GM21515 (cell line): ENCODE data around the gene ZNF749.
"Not testable (repeated sequence)": the region's sequence is repeated elsewhere in the genome, so short reads cannot be mapped to it uniquely, and the experiment has no call there.

Experiments used
- ATAC-seq: cut with Tn5 transposase; IDR thresholded peaks from one replicate; pipeline ENCODE4 v1.9.1; 2021; ENCODE audit not compliant: unreplicated experiment

Gene ZNF749

DNA sequence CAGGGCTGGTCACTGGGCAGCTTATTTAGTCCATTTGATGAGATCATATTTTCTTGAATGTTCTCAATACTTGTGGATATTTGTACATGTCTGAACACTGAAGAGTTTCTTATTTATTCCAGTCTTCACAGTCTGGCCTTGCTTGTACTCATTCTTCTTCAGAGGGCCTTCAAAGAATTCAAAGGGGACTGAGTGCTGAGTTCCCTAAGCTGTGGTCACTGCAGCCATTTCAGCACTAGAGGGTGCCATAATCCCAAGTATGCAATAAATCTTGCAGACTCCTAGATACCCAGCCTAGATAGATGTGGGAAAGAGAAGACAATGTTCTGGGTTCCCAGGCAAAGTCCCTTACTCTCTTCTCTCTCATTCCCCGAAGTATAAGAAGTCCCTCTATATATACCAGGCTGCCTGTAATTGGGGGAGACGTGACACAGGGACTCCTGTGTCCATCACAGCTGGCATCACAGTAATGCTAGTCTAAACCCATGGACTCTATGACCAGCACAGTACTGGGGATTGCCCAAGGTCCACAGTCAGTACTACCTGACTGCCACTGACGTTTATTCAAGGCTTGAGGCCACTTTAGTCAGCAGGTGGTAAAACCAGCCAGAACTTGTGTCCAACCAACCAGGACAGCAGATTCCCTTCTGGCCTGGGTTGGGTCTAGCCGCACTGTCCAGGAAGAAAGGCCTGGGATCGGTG, 30.7 kb downstream of the ZNF749 start:
- no peak for ATAC-seq

DNA sequence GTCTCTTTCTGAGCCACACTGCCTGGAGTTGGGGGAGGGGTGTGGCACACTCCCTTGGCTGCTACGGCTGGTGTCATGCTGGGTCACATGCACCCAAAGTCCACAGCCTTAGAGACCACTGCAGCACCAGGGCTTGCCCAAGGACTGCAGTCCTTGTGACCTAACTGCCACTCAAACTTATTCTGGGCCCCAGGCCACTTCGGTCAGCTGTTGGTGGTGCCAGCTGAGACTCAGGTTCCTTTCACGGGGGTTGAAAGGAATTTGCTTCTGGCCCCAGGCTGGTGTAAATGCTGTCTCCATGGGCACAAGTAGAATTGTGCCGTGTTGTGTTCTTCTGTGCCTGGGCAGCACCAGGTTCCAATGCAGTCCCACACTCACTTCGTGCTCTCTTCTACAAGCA, 31.4 kb downstream of the ZNF749 start:
- no peak for ATAC-seq

DNA sequence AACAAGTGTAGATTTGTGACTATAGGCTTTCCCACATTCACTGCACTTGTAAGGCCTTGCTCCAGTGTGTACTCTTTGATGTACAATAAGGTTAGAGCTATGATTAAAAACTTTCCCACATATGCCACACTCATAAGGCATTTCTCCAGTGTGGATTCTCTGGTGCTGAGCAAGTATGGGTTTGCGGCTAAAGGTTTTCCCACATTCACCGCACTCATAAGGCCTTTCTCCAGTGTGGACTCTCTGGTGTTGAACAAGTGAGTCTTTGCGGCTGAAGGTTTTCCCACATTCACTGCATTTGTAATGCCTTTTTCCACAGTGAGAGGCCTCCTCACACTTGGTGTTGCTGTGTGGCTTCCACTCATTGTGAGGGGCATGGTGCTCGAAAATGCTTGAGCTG, 38.5 kb downstream of the ZNF749 start:
- no peak for ATAC-seq

DNA sequence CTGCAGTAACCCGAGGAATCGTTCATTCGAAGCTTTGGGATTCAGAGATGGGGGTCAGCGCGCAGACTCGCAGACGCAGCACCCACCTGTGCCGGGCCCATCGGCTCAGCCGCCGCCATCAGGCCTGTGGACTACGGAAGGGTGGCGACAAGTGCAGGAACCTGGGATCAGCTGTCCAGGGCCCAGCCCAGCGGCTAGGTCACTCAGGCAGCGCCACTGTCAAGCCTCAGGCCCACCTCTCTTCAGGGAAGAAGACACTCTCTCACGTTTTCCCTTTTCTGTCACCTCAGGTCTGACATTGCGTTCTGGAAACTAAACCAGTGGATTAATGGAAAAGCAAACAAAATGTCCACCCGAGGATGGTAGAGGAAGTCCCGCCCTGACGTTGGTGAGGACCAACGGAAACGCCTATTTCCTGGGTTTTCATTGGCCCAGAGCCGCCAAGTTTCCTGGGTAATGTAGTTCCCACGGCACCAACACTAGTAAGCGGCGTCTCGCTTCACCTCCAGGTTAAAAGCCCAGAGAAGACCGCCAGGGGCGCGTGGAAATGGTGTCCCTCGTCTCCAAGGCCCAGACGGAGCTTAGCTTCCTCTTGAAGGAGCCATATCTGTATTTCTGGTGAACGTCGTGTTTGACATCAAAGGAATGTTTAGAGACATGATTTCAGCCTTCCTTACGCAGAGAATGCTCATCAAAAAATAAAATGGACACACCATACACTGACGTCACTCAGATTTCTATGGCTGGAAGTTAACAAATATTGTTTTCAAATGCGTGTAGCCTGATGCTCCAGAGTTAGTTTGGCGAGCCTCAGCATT, 42.3 kb downstream of the ZNF749 start, which contains the start of gene ZNF772:
ZNF772 (minus strand) TSS at position 376 of the 818 bp plus-strand sequence; CDS start at position 119, 257 bp downstream.
- ATAC-seq: peak; percentile 82

DNA sequence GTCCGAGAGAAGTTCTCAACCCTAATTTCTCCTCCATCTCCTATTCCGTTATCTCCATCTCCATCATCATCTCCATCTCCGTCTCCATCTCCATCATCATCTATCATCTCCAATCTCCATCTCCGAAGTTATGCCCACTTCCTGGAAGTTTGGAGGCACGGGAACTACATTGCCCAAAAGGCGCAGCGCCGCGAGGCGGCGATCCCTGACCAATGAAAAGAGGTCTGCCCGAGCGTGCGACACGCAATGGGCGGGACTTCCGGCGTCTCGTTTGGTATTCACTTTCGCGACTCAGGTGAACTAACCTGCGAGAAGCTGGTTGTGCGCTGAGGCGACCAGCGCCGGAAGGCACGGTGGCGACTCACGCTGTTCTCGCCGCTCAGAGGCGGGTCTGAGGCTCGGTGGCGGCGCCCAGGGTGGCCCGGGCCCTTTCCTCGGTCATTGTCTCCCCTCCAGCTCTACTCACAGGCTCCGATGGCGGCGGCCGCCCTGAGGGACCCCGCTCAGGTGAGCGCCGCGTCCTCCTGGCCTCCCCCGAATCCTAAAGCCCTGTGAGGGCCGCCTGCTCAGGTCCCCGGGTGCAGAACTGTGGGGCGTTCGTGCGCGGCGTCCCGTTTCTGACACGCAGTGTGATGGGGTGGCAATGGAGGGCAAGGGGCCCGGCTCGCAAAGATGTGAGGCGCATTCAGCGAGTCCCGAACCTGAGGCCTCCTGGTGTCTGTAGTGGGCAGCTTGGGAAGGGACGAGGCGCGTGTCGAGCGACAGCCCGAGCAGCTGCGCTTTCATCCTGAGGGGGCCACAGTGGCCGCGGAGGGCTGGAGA, 52.6 kb downstream of the ZNF749 start, which contains the start of gene ZNF419:
ZNF419 (plus strand) TSS at position 274 of the 822 bp plus-strand sequence; CDS start at position 475, 201 bp downstream.
- peak; percentile 87 for ATAC-seq

DNA sequence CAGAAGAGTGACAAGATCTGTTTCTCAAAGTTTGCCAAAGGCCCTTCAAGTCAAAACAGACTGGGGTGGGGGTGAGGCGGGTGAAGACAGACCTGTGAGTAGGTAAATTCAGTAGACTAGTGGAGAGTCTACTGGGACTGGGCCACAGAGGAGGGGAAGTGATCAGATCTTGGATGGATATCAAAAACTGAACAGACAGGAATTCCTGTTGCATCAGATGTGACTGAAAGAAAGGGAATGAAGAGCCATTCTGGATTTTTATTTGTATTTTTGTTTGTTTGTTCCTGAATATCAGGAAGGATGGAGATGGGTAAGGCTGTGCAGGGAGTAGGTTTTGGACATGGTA, 53.1 kb downstream of the ZNF749 start:
- ATAC-seq: not testable (repeated sequence)
